Endothelial cell of umbilical vein (primary cell): Measurements from ENCODE around the gene C1orf198. TPM values are rescaled to one million over a fixed set of nuclear protein-coding genes. Genes with fewer than 3 reads are reported as not detected.

ENCODE experiments used
- BruUV-seq: library from RNA; stranded (reverse); fragments of 400-500 nt; replicated peaks from 2 replicates; lab custom pipeline; 2021; lab: Mats Ljungman, UMichigan
- CTCF ChIA-PET: fragments of 300-600, 350-600 bp; sonication (Branson Sonifier 250); formaldehyde crosslinking; loops from one replicate; lab custom pipeline; 2021; ENCODE audit warnings: antibody characterized with exemption, inconsistent platforms; lab: Charles Lee
- POLR2A ChIA-PET: fragments of 300-600, 350-600 bp; sonication (Branson Sonifier 250); formaldehyde crosslinking; loops from one replicate; lab custom pipeline; 2021; ENCODE audit warnings: antibody characterized with exemption, inconsistent platforms; lab: Charles Lee
- DNase-seq: peaks from one replicate; pipeline ENCODE4 v3.0.0-alpha.2; 2011; ENCODE audit warnings: low read depth, low spot score
- FAIRE-seq: peaks from 2 replicates; lab custom pipeline; 2011; peaks lifted over from hg19 to GRCh38; lab: Jason Lieb, UNC
- H2AFZ ChIP-seq: 2 replicates; pipeline ENCODE4 v1.6.0; 2012; ENCODE audit warnings: low read depth, low read length, control low read depth, inconsistent platforms
- H3K27ac ChIP-seq: 2 replicates; pipeline ENCODE4 v1.5.1; 2011; ENCODE audit warnings: low read depth, mild to moderate bottlenecking, control low read depth, low read length, moderate library complexity; ENCODE audit not compliant: insufficient read depth
- H3K27me3 ChIP-seq, 2 experiments: 2 replicates each; pipeline versions ENCODE4 v1.6.0 to v1.6.1; 2011; ENCODE audit warnings: low read length in 2 of 2, mixed read lengths in 1 of 2; ENCODE audit not compliant: control insufficient read depth in 2 of 2, insufficient read depth in 2 of 2
- H3K36me3 ChIP-seq, 2 experiments: 2 replicates in 1 of 2; 3 replicates in 1 of 2; pipeline ENCODE4 v1.5.1; 2011; ENCODE audit warnings: low read length in 2 of 2, mild to moderate bottlenecking in 1 of 2, moderate library complexity in 1 of 2; ENCODE audit not compliant: control insufficient read depth in 2 of 2, insufficient read depth in 2 of 2; ENCODE audit errors: extremely low read depth in 1 of 2
- H3K4me1 ChIP-seq: 3 replicates; pipeline ENCODE4 v1.5.1; 2011; ENCODE audit warnings: mild to moderate bottlenecking, low read length; ENCODE audit not compliant: control insufficient read depth, insufficient read depth; ENCODE audit errors: extremely low read depth
- H3K4me2 ChIP-seq: 2 replicates; pipeline ENCODE4 v1.6.1; 2011; ENCODE audit warnings: low read length, control low read depth, mixed read lengths; ENCODE audit not compliant: insufficient read depth
- H3K4me3 ChIP-seq, 3 experiments: fragments of 200-600 bp in 1 of 3; sonication (generic), shearing (Covaris generic) in 1 of 3; replicated peaks in 1 of 3; 2 replicates each; pipeline ENCODE4 v1.5.1; 2011 to 2016; ENCODE audit warnings: control low read depth in 3 of 3, low read length in 3 of 3, mild to moderate bottlenecking in 2 of 3, inconsistent platforms in 1 of 3, low read depth in 1 of 3, moderate library complexity in 1 of 3; ENCODE audit not compliant: insufficient read depth in 1 of 3
- H3K79me2 ChIP-seq: 2 replicates; pipeline ENCODE4 v1.6.0; 2012; ENCODE audit warnings: low read length, inconsistent platforms; ENCODE audit not compliant: control insufficient read depth, insufficient read depth
- H3K9ac ChIP-seq: replicated peaks from 2 replicates; pipeline ENCODE3; 2011; ENCODE audit warnings: low read length, control low read depth; ENCODE audit not compliant: insufficient read depth; ENCODE audit errors: extremely low read depth
- H3K9me1 ChIP-seq: replicated peaks from 3 replicates; pipeline ENCODE4 v1.6.0; 2011; ENCODE audit warnings: mild to moderate bottlenecking, low read length; ENCODE audit not compliant: control insufficient read depth, insufficient read depth; ENCODE audit errors: extremely low read depth
- H3K9me3 ChIP-seq: replicated peaks from 2 replicates; pipeline ENCODE4 v1.5.1; 2012; ENCODE audit warnings: low read length, inconsistent platforms; ENCODE audit not compliant: control insufficient read depth, insufficient read depth
- H4K20me1 ChIP-seq: replicated peaks from 2 replicates; pipeline ENCODE3; 2011; ENCODE audit warnings: mild to moderate bottlenecking, low read length; ENCODE audit not compliant: control insufficient read depth, insufficient read depth; ENCODE audit errors: extremely low read depth
- CTCF ChIP-seq, 2 donors: IDR thresholded peaks; 1 replicate in 1 of 2; 2 replicates in 1 of 2; pipeline ENCODE4 v1.5.1; 2011; ENCODE audit warnings: low read length in 2 of 2, mild to moderate bottlenecking in 2 of 2, moderate library complexity in 2 of 2, control low read depth in 1 of 2, inconsistent platforms in 1 of 2, low read depth in 1 of 2; ENCODE audit not compliant: insufficient read depth in 1 of 2; ENCODE audit errors: extremely low read depth in 1 of 2
- EZH2 ChIP-seq: IDR thresholded peaks from 2 replicates; pipeline ENCODE4 v1.6.1; 2012; ENCODE audit warnings: borderline replicate concordance, low read depth, mild to moderate bottlenecking, moderate library complexity, low read length, inconsistent platforms; ENCODE audit not compliant: severe bottlenecking
- FOS ChIP-seq: IDR thresholded peaks from 2 replicates; pipeline ENCODE4 v1.6.1; 2011; ENCODE audit warnings: mild to moderate bottlenecking, low read length, moderate library complexity, borderline replicate concordance; ENCODE audit not compliant: insufficient read depth
- GATA2 ChIP-seq: IDR thresholded peaks from 2 replicates; pipeline ENCODE4 v1.7.0; 2011; ENCODE audit warnings: low read depth, mild to moderate bottlenecking, moderate library complexity, mixed read lengths, low read length; ENCODE audit not compliant: insufficient read length, insufficient read depth
- JUN ChIP-seq: IDR thresholded peaks from 2 replicates; pipeline ENCODE4 v1.6.1; 2011; ENCODE audit warnings: borderline replicate concordance, low read depth; ENCODE audit not compliant: insufficient read length, insufficient read depth
- MYC ChIP-seq: IDR thresholded peaks from one replicate; pipeline ENCODE4 v1.6.1; 2011; ENCODE audit warnings: mild to moderate bottlenecking, low read depth, low read length
- POLR2A ChIP-seq: IDR thresholded peaks from 2 replicates; pipeline ENCODE4 v1.6.1; 2012; ENCODE audit warnings: low read depth, mild to moderate bottlenecking, control low read depth, low read length
- POLR2AphosphoS5 ChIP-seq: IDR thresholded peaks from 2 replicates; pipeline ENCODE4 v1.6.1; 2012; ENCODE audit warnings: low read depth, mild to moderate bottlenecking, control low read depth, low read length, moderate library complexity; ENCODE audit not compliant: insufficient read depth
- dilution Hi-C: fragments of 300-500 bp; cut with MboI; formaldehyde crosslinking; loops from one replicate; pipeline ENCODE4 v1.15.0; 2019; ENCODE audit warnings: low sequenced_read_pairs; ENCODE audit not compliant: extremely low pct_ligation_motif_present
- intact Hi-C: fragments of 100-400 bp; cut with micrococcal nuclease; formaldehyde crosslinking; loops from one replicate; pipeline ENCODE4 v1.10.0; 2022
- polyA plus RNA-seq, 4 experiments: library from polyadenylated mRNA; depleted of rRNA in 3 of 4; stranded (reverse) in 3 of 4; unstranded in 1 of 4; fragments of >200 nt; gene quantifications; 2 replicates each; pipeline versions ENCODE4 v1.2.1 to v1.2.3, GENCODE V29; 2011 to 2012; ENCODE audit warnings: missing spikeins in 1 of 4
- total RNA-seq: library from RNA; stranded (reverse); gene quantifications from 2 replicates; pipeline ENCODE4 v1.2.3, GENCODE V29; 2021
- TF ChIP-seq, protein P1 (sequence below): IDR thresholded peaks from 2 replicates; pipeline ENCODE4 v1.6.1; 2011; ENCODE audit not compliant: insufficient read depth, insufficient read length

C1orf198 gene
- total and polyA plus RNA-seq, 2 donors (not counting 3 experiments of a cell fraction or from before 2014, with no cell fraction given), result 21.2 to 29.2 TPM

DNA sequence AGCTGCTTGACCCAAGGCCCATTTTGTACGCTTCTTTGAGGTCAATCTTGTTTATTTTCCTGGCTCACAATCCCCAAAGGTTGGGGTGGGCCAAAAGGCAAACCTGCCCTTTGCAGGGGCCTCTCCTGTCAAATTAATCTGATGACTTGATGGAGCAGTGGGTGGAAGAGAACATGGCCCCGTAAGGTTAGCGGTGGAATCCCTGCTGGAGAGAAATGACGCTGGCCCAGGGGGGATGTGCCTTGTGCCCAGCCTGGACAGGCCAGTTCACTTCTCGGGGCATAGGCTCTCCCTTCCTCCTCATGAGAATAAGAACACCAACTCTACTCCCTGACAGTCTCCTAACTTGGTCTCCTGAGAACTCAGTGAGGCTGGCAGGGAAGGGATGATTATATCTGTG is 40.5 kb downstream of the C1orf198 start:
- FAIRE-seq, result no peak

More for the DNA sequence above, 40.5 kb downstream of the C1orf198 start:
- ChIA-PET CTCF (no interaction called here), POLR2A (no interaction called here)
- DNase-seq, result no peak
- H3K9me3 ChIP-seq, result no peaks in the 10 kb centered on the region
- no peak overlapping the region for H3K4me2 ChIP-seq
- H3K27ac ChIP-seq, result no peak overlapping the region
- H3K4me3 ChIP-seq, result no peak overlapping the region
- H3K9me1 ChIP-seq, result no peaks in the 10 kb centered on the region
- H2AFZ ChIP-seq, result no peak overlapping the region
- TF ChIP-seq MYC (no peak), POLR2AphosphoS5 (no peak), POLR2A (no peak), JUN (no peak), FOS (no peak), GATA2 (no peak), EZH2 (no peak), CTCF (IDR thresholded peaks at IDR 0.05; ENCODE audit: extremely low read depth in 1 of 2, insufficient read depth in 1 of 2, low read depth in 1 of 2, low read length in 2 of 2) (no peak)
- TF ChIP-seq, protein P1, sequence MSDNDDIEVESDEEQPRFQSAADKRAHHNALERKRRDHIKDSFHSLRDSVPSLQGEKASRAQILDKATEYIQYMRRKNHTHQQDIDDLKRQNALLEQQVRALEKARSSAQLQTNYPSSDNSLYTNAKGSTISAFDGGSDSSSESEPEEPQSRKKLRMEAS, result no peak
- H3K4me1 ChIP-seq, result peaks cover 4% of the 10 kb centered on the region
- no peaks in the 10 kb centered on the region for H3K36me3 ChIP-seq
- H4K20me1 ChIP-seq, result no peaks in the 10 kb centered on the region
- no peaks in the 10 kb centered on the region for H3K79me2 ChIP-seq
- intact Hi-C loops, result no loop called here
- no peak overlapping the region for H3K9ac ChIP-seq
- dilution Hi-C loops, result no loop called here
- H3K27me3 ChIP-seq, result no peaks in the 10 kb centered on the region
- BruUV-seq, result no TSS peak
